DND-41 (cell line): Measurements from ENCODE around the gene RAB6B.

Source experiments
- ATAC-seq: fragments of 200-7000 bp; cut with Tn5 transposase; 3 replicates; pipeline ENCODE4 v1.9.1; 2021; ENCODE audit warnings: low read depth; ENCODE audit not compliant: insufficient read depth
- DNase-seq: peaks from one replicate; pipeline ENCODE4 v3.0.0-alpha.2; 2020
- H2AFZ ChIP-seq: 2 replicates; pipeline ENCODE4 v1.6.0; 2012; ENCODE audit warnings: low read depth, low read length
- H3K27ac ChIP-seq: 2 replicates; pipeline ENCODE4 v1.5.1; 2012; ENCODE audit warnings: low read length, inconsistent platforms
- H3K27me3 ChIP-seq: fragments of 200-600 bp; sonication (generic); 2 replicates; pipeline ENCODE4 v1.6.0; 2012; ENCODE audit warnings: low read length, mild to moderate bottlenecking, inconsistent platforms; ENCODE audit not compliant: insufficient read depth, poor library complexity
- H3K36me3 ChIP-seq: 2 replicates; pipeline ENCODE4 v1.5.1; 2012; ENCODE audit warnings: low read length, inconsistent platforms; ENCODE audit not compliant: insufficient read depth
- H3K4me1 ChIP-seq: 2 replicates; pipeline ENCODE4 v1.5.1; 2012; ENCODE audit warnings: mild to moderate bottlenecking, low read length; ENCODE audit not compliant: insufficient read depth
- H3K4me2 ChIP-seq: 2 replicates; pipeline ENCODE4 v1.6.0; 2012; ENCODE audit warnings: mild to moderate bottlenecking, moderate library complexity, low read length, inconsistent platforms; ENCODE audit not compliant: insufficient read depth
- H3K4me3 ChIP-seq, 2 experiments: fragments of 200-600 bp in 1 of 2; shearing (Covaris generic) in 1 of 2; 2 replicates each; pipeline ENCODE4 v1.5.1; 2012 to 2016; ENCODE audit warnings: inconsistent platforms in 2 of 2, low read length in 2 of 2, mild to moderate bottlenecking in 2 of 2, low read depth in 1 of 2, moderate library complexity in 1 of 2
- H3K79me2 ChIP-seq: 2 replicates; pipeline ENCODE4 v1.6.0; 2012; ENCODE audit warnings: low read length, inconsistent platforms; ENCODE audit not compliant: insufficient read depth
- H3K9ac ChIP-seq: 2 replicates; pipeline ENCODE4 v1.6.0; 2012; ENCODE audit warnings: low read depth, mild to moderate bottlenecking, inconsistent platforms, low read length, moderate library complexity
- H3K9me3 ChIP-seq: 2 replicates; pipeline ENCODE4 v1.5.1; 2012; ENCODE audit warnings: low read length, moderate library complexity, mild to moderate bottlenecking, inconsistent platforms; ENCODE audit not compliant: insufficient read depth, severe bottlenecking
- H4K20me1 ChIP-seq: 2 replicates; pipeline ENCODE4 v1.6.0; 2012; ENCODE audit warnings: low read length; ENCODE audit not compliant: insufficient read depth
- CTCF ChIP-seq: IDR thresholded peaks from 2 replicates; pipeline ENCODE4 v1.5.1; 2012; ENCODE audit warnings: borderline replicate concordance, low read length, moderate library complexity, mild to moderate bottlenecking; ENCODE audit not compliant: poor library complexity, severe bottlenecking; ENCODE audit errors: extremely low read depth
- EZH2 ChIP-seq: IDR thresholded peaks from 3 replicates; pipeline ENCODE4 v1.6.1; 2012; ENCODE audit warnings: borderline replicate concordance, low read depth, mild to moderate bottlenecking, moderate library complexity, low read length, inconsistent platforms; ENCODE audit not compliant: severe bottlenecking

The RAB6B gene

GRCh38 chr3:133886031-133886722, 9.5 kb downstream of the RAB6B start:
- Histone ChIP-seq H3K9me3 (no peaks in the 10 kb centered on the region), H3K4me3 (no peak overlapping the region), H3K4me1 (no peaks in the 10 kb centered on the region), H2AFZ (no peak overlapping the region), H3K9ac (no peak overlapping the region), H3K4me2 (no peak overlapping the region), H3K27ac (no peak overlapping the region), H4K20me1 (no peaks in the 10 kb centered on the region), H3K79me2 (no peaks in the 10 kb centered on the region), H3K36me3 (no peaks in the 10 kb centered on the region), H3K27me3 (no peaks in the 10 kb centered on the region)
- ATAC-seq: no peak
- no peak for TF ChIP-seq CTCF
- no peak for TF ChIP-seq EZH2
- DNase-seq: no peak

GRCh38 chr3:133884887-133885711, 10.6 kb downstream of the RAB6B start:
- Histone ChIP-seq H3K9ac (no peak overlapping the region), H3K27me3 (no peaks in the 10 kb centered on the region), H4K20me1 (no peaks in the 10 kb centered on the region), H3K79me2 (no peaks in the 10 kb centered on the region), H3K4me3 (no peak overlapping the region), H3K4me1 (no peaks in the 10 kb centered on the region), H3K36me3 (no peaks in the 10 kb centered on the region), H3K27ac (no peak overlapping the region), H2AFZ (no peak overlapping the region), H3K4me2 (no peak overlapping the region), H3K9me3 (no peaks in the 10 kb centered on the region)
- TF ChIP-seq CTCF: no peak
- TF ChIP-seq EZH2: no peak
- no peak for DNase-seq
- no peak for ATAC-seq

GRCh38 chr3:133884054-133884886, 11.4 kb downstream of the RAB6B start:
- Histone ChIP-seq H2AFZ (no peak overlapping the region), H3K4me1 (no peaks in the 10 kb centered on the region), H3K9ac (no peak overlapping the region), H3K27me3 (peaks cover 4% of the 10 kb centered on the region), H3K4me2 (no peak overlapping the region), H3K4me3 (no peak overlapping the region), H4K20me1 (no peaks in the 10 kb centered on the region), H3K79me2 (no peaks in the 10 kb centered on the region), H3K27ac (no peak overlapping the region), H3K9me3 (no peaks in the 10 kb centered on the region), H3K36me3 (no peaks in the 10 kb centered on the region)
- ATAC-seq (no peak), DNase-seq (no peak)
- TF ChIP-seq CTCF: no peak
- TF ChIP-seq EZH2: no peak
